Measurements from ENCODE around the gene CNDP1. TPM values are rescaled to one million over a fixed set of nuclear protein-coding genes. Genes with fewer than 3 reads are reported as not detected.

The CNDP1 gene
- polyA plus RNA-seq, 1 donor from 2014 or later, result 2.1 TPM

GRCh38 chr18:74635224-74635975 lies 101.1 kb downstream of the CNDP1 start:
- H3K9me2 ChIP-seq (ENCODE audit: insufficient read depth, low read length), result no peaks in the 10 kb centered on the region
- H3K79me2 ChIP-seq (replicated peaks; ENCODE audit: insufficient read depth, low read length), result no peaks in the 10 kb centered on the region
- H3K36me3 ChIP-seq (ENCODE audit: insufficient read depth, low read length), result no peaks in the 10 kb centered on the region
- no peak overlapping the region for H3K4me2 ChIP-seq (ENCODE audit: low read length)
- H3K27me3 ChIP-seq (ENCODE audit: insufficient read depth, low read depth, low read length), result no peaks in the 10 kb centered on the region
- H3K27ac ChIP-seq (ENCODE audit: low read length), result no peak overlapping the region
- TF ChIP-seq RAD21 (conservative IDR thresholded peaks at IDR 0.05) (no peak), EZH2 (IDR thresholded peaks at IDR 0.05; ENCODE audit: borderline replicate concordance, insufficient read depth, low read length, poor library complexity, severe bottlenecking) (no peak), TAF1 (IDR thresholded peaks at IDR 0.05; ENCODE audit: low read depth) (no peak), POLR2AphosphoS5 (IDR thresholded peaks at IDR 0.05) (no peak), EP300 (conservative IDR thresholded peaks at IDR 0.05; ENCODE audit: poor library complexity, severe bottlenecking) (no peak), REST (IDR thresholded peaks at IDR 0.05; ENCODE audit: borderline replicate concordance) (no peak), MXI1 (conservative IDR thresholded peaks at IDR 0.05; ENCODE audit: poor library complexity, severe bottlenecking) (no peak), SMC3 (conservative IDR thresholded peaks at IDR 0.05; ENCODE audit: poor library complexity) (no peak)
- TF ChIP-seq, protein P1, sequence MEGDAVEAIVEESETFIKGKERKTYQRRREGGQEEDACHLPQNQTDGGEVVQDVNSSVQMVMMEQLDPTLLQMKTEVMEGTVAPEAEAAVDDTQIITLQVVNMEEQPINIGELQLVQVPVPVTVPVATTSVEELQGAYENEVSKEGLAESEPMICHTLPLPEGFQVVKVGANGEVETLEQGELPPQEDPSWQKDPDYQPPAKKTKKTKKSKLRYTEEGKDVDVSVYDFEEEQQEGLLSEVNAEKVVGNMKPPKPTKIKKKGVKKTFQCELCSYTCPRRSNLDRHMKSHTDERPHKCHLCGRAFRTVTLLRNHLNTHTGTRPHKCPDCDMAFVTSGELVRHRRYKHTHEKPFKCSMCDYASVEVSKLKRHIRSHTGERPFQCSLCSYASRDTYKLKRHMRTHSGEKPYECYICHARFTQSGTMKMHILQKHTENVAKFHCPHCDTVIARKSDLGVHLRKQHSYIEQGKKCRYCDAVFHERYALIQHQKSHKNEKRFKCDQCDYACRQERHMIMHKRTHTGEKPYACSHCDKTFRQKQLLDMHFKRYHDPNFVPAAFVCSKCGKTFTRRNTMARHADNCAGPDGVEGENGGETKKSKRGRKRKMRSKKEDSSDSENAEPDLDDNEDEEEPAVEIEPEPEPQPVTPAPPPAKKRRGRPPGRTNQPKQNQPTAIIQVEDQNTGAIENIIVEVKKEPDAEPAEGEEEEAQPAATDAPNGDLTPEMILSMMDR (IDR thresholded peaks at IDR 0.05; ENCODE audit: poor library complexity, severe bottlenecking), result no peak
- H3K9ac ChIP-seq (ENCODE audit: low read length), result no peak overlapping the region
- no peaks in the 10 kb centered on the region for H3F3A ChIP-seq (ENCODE audit: insufficient read depth, low read length, poor library complexity, severe bottlenecking)
- H3K9me3 ChIP-seq (ENCODE audit: low read length), result no peaks in the 10 kb centered on the region
- no peaks in the 10 kb centered on the region for H4K20me1 ChIP-seq (ENCODE audit: insufficient read depth)
- no peak overlapping the region for H3K4me3 ChIP-seq (ENCODE audit: low read length)
- no peak overlapping the region for H2AFZ ChIP-seq (ENCODE audit: low read depth, low read length)

Other genes with a start within 250 kb of the CNDP1 start
- gene CYB5A, start 242.5 kb upstream of the CNDP1 start, polyA plus RNA-seq, result 31.1 and 35.4 TPM in 2 replicates
- gene C18orf63, start 218.7 kb upstream of the CNDP1 start, polyA plus RNA-seq, result not detected in 2 replicates
- gene DIPK1C, start 77.2 kb upstream of the CNDP1 start, polyA plus RNA-seq, result not detected in 2 replicates
- gene CNDP2, start 38.1 kb upstream of the CNDP1 start, polyA plus RNA-seq, result 29.0 and 35.7 TPM in 2 replicates
- 2.9 and 3.8 TPM in 2 replicates for gene ZNF407, start 63.4 kb downstream of the CNDP1 start, polyA plus RNA-seq